H9 (cell line): Measurements from ENCODE around the gene IGSF22. TPM values are rescaled to one million over a fixed set of nuclear protein-coding genes. Genes with fewer than 3 reads are reported as not detected.

ENCODE experiments used
- DNase-seq: peaks from one replicate; pipeline ENCODE4 v3.0.0-alpha.2; 2017
- H2AFZ ChIP-seq: one replicate; pipeline ENCODE4 v1.6.1; 2013; ENCODE audit warnings: mild to moderate bottlenecking, low read length, control low read depth, moderate library complexity
- H2AK5ac ChIP-seq: 2 replicates; pipeline ENCODE4 v1.6.1; 2013; ENCODE audit warnings: low read length, control low read depth, mixed read lengths; ENCODE audit not compliant: insufficient read length
- H2BK120ac ChIP-seq: one replicate; pipeline ENCODE4 v1.6.1; 2013; ENCODE audit warnings: low read depth, mild to moderate bottlenecking, low read length, control low read depth, inconsistent platforms; ENCODE audit not compliant: poor library complexity, severe bottlenecking
- H2BK12ac ChIP-seq: 2 replicates; pipeline ENCODE4 v1.6.1; 2013; ENCODE audit warnings: low read length, control low read depth, mixed read lengths, low read depth; ENCODE audit not compliant: insufficient read length
- H2BK15ac ChIP-seq: 2 replicates; pipeline ENCODE4 v1.6.1; 2013; ENCODE audit warnings: low read depth, low read length, control low read depth
- H2BK20ac ChIP-seq: one replicate; pipeline ENCODE4 v1.6.1; 2013; ENCODE audit warnings: low read depth, mild to moderate bottlenecking, low read length, control low read depth, inconsistent platforms; ENCODE audit not compliant: poor library complexity, severe bottlenecking
- H2BK5ac ChIP-seq: 2 replicates; pipeline ENCODE4 v1.6.1; 2013; ENCODE audit warnings: low read length, control low read depth, mixed read lengths; ENCODE audit not compliant: insufficient read length
- H3K14ac ChIP-seq: 2 replicates; pipeline ENCODE4 v1.6.1; 2013; ENCODE audit warnings: low read length, control low read depth; ENCODE audit not compliant: insufficient read depth
- H3K18ac ChIP-seq: 2 replicates; pipeline ENCODE4 v1.6.1; 2013; ENCODE audit warnings: low read depth, mild to moderate bottlenecking, mixed read lengths, low read length, control low read depth; ENCODE audit not compliant: insufficient read length
- H3K23ac ChIP-seq: 2 replicates; pipeline ENCODE4 v1.6.1; 2013; ENCODE audit warnings: low read length, control low read depth, mixed read lengths, low read depth; ENCODE audit not compliant: insufficient read length
- H3K23me2 ChIP-seq: 2 replicates; pipeline ENCODE4 v1.6.1; 2013; ENCODE audit warnings: low read depth, mild to moderate bottlenecking, mixed read lengths, low read length, control low read depth; ENCODE audit not compliant: insufficient read length, poor library complexity, severe bottlenecking
- H3K27ac ChIP-seq: 2 replicates; pipeline ENCODE4 v1.5.1; 2013; ENCODE audit warnings: low read length, control low read depth, mixed read lengths, low read depth; ENCODE audit not compliant: insufficient read length
- H3K27me3 ChIP-seq: 2 replicates; pipeline ENCODE4 v1.6.1; 2013; ENCODE audit warnings: low read length, control low read depth, inconsistent platforms; ENCODE audit not compliant: insufficient read depth
- H3K4ac ChIP-seq: 2 replicates; pipeline ENCODE4 v1.6.1; 2013; ENCODE audit warnings: low read depth, mild to moderate bottlenecking, control low read depth, inconsistent platforms, low read length, moderate library complexity
- H3K4me1 ChIP-seq: 2 replicates; pipeline ENCODE4 v1.6.1; 2013; ENCODE audit warnings: low read length, control low read depth, inconsistent platforms; ENCODE audit not compliant: insufficient read depth
- H3K4me2 ChIP-seq: 2 replicates; pipeline ENCODE4 v1.6.1; 2013; ENCODE audit warnings: low read length, control low read depth, mixed read lengths; ENCODE audit not compliant: insufficient read length, insufficient read depth
- H3K56ac ChIP-seq: 2 replicates; pipeline ENCODE4 v1.6.1; 2013; ENCODE audit warnings: low read depth, mild to moderate bottlenecking, mixed read lengths, low read length, control low read depth; ENCODE audit not compliant: insufficient read length
- H3K79me1 ChIP-seq: 2 replicates; pipeline ENCODE4 v1.6.1; 2013; ENCODE audit warnings: low read depth, mild to moderate bottlenecking, moderate library complexity, low read length, control low read depth, inconsistent platforms; ENCODE audit not compliant: insufficient read depth, poor library complexity, severe bottlenecking
- H3K79me2 ChIP-seq: 2 replicates; pipeline ENCODE4 v1.6.1; 2013; ENCODE audit warnings: low read length, control low read depth, inconsistent platforms; ENCODE audit not compliant: insufficient read depth
- H3K9ac ChIP-seq: 2 replicates; pipeline ENCODE4 v1.6.1; 2013; ENCODE audit warnings: low read length, control low read depth, mixed read lengths; ENCODE audit not compliant: insufficient read length; ENCODE audit errors: extremely low read depth
- H3K9me3 ChIP-seq: one replicate; pipeline ENCODE4 v1.6.1; 2013; ENCODE audit warnings: low read depth, low read length, inconsistent platforms; ENCODE audit not compliant: control insufficient read depth
- H3T11ph ChIP-seq: one replicate; pipeline ENCODE4 v1.6.1; 2013; ENCODE audit warnings: mild to moderate bottlenecking, low read length, control low read depth, inconsistent platforms
- H4K20me1 ChIP-seq: one replicate; pipeline ENCODE4 v1.6.1; 2013; ENCODE audit not compliant: control insufficient read depth, insufficient read length, insufficient read depth
- H4K5ac ChIP-seq: 2 replicates; pipeline ENCODE4 v1.6.1; 2013; ENCODE audit warnings: low read depth, mild to moderate bottlenecking, mixed read lengths, low read length, control low read depth; ENCODE audit not compliant: insufficient read length
- H4K8ac ChIP-seq: replicated peaks from 2 replicates; pipeline ENCODE4 v1.6.1; 2013; ENCODE audit warnings: low read length, control low read depth, mixed read lengths, low read depth; ENCODE audit not compliant: insufficient read length
- H4K91ac ChIP-seq: 2 replicates; pipeline ENCODE4 v1.6.1; 2013; ENCODE audit warnings: low read depth, mild to moderate bottlenecking, moderate library complexity, mixed read lengths, low read length, control low read depth; ENCODE audit not compliant: insufficient read length
- H3K27ac Mint-ChIP-seq, 3 experiments: 2 replicates in 2 of 3; 3 replicates in 1 of 3; pipeline ENCODE4 v1.8.0; 2020 to 2021; ENCODE audit warnings: mixed read lengths in 3 of 3, mild to moderate bottlenecking in 1 of 3, moderate library complexity in 1 of 3
- H3K27me3 Mint-ChIP-seq: 2 replicates; pipeline ENCODE4 v1.8.0; 2021; ENCODE audit warnings: low read depth, mild to moderate bottlenecking, moderate library complexity, mixed read lengths
- H3K36me3 Mint-ChIP-seq, 3 experiments: 2 replicates in 2 of 3; 3 replicates in 1 of 3; pipeline ENCODE4 v1.8.0; 2020 to 2021; ENCODE audit warnings: low read depth in 3 of 3, mixed read lengths in 3 of 3; ENCODE audit not compliant: insufficient read depth in 1 of 3
- H3K4me1 Mint-ChIP-seq, 2 experiments: 2 replicates each; pipeline ENCODE4 v1.8.0; 2020; ENCODE audit warnings: mixed read lengths in 2 of 2
- H3K4me3 Mint-ChIP-seq, 2 experiments: 2 replicates in 1 of 2; 3 replicates in 1 of 2; pipeline ENCODE4 v1.8.0; 2020 to 2021; ENCODE audit warnings: mild to moderate bottlenecking in 2 of 2, mixed read lengths in 2 of 2, moderate library complexity in 1 of 2
- H3K9me3 Mint-ChIP-seq, 2 experiments: 2 replicates in 1 of 2; 3 replicates in 1 of 2; pipeline ENCODE4 v1.8.0; 2020; ENCODE audit warnings: mild to moderate bottlenecking in 2 of 2, mixed read lengths in 2 of 2, moderate library complexity in 1 of 2
- CTCF ChIP-seq: fragments of 200-600 bp; sonication (generic); conservative IDR thresholded peaks from 3 replicates; pipeline ENCODE4 v1.8.0; 2021; ENCODE audit warnings: antibody characterized with exemption, mild to moderate bottlenecking
- WGBS: extraction: QIAGEN DNeasy Blood & Tissue Kit; methylation state at CpG from one replicate; pipeline ENCODE4 v1.1.7; 2013; ENCODE audit warnings: missing lambda C conversion rate, low lambda C conversion rate, mixed read lengths; ENCODE audit not compliant: insufficient read length; ENCODE audit errors: extremely low coverage; 5-methylcytosine and 5-hydroxymethylcytosine counted together
- total RNA-seq: library from RNA; stranded (reverse); gene quantifications from 2 replicates; pipeline ENCODE4 v1.2.1, GENCODE V29; 2021

IGSF22 gene
- total RNA-seq, 1 experiment from 2014 or later = 0.35 TPM

DNA sequence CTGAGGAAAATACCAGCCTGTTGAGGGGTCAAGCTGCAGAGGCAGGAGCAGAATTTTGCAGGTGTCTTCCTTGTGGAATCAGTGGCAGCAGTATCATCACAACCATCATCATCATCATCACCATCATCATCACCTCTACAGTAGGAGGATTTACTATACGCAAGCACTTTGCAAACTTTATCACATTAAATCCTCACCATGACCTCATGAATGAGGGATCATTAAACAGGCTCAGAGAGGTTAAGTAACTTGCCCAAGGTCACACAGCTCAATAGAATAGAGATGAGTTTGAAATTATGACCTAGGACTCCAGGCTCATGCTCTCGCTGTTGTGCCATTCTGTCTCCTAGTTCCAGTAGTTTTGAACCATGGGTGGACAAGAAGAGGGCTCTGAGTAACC is 40.0 kb upstream of the IGSF22 start:
- peaks cover 9 to 12% of the 10 kb centered on the region in 2 experiments for H3K4me1 Mint-ChIP-seq
- H3K9me3 Mint-ChIP-seq = no peaks in the 10 kb centered on the region
- H3T11ph ChIP-seq = no peak overlapping the region
- no peak for DNase-seq
- H3K4me3 Mint-ChIP-seq = no peak overlapping the region
- H2BK12ac ChIP-seq = no peak overlapping the region
- no peak overlapping the region for H2AK5ac ChIP-seq
- H3K36me3 Mint-ChIP-seq = no peaks in the 10 kb centered on the region; a peak in 1 of 7 replicates
- H3K27ac Mint-ChIP-seq = no peak overlapping the region
- no peak overlapping the region for H2BK120ac ChIP-seq
- no peak overlapping the region for H3K18ac ChIP-seq
- H3K4me2 ChIP-seq = no peak overlapping the region
- no peak overlapping the region for H4K8ac ChIP-seq
- no peaks in the 10 kb centered on the region for H3K23me2 ChIP-seq
- H3K27ac ChIP-seq = no peak overlapping the region
- no peaks in the 10 kb centered on the region for H3K79me2 ChIP-seq
- no peak overlapping the region for H2BK20ac ChIP-seq
- H2BK15ac ChIP-seq = no peak overlapping the region
- H3K4ac ChIP-seq = no peak overlapping the region
- no peak for TF ChIP-seq CTCF
- H3K27me3 ChIP-seq = no peaks in the 10 kb centered on the region
- H4K5ac ChIP-seq = no peak overlapping the region
- no peak overlapping the region for H2BK5ac ChIP-seq
- no peaks in the 10 kb centered on the region for H3K9me3 ChIP-seq
- no CpG with 5 or more reads among the region's 2 CpGs for WGBS
- H4K20me1 ChIP-seq = no peaks in the 10 kb centered on the region
- H3K14ac ChIP-seq = no peak overlapping the region
- no peak overlapping the region for H3K9ac ChIP-seq
- peaks cover 8% of the 10 kb centered on the region for H3K27me3 Mint-ChIP-seq
- no peaks in the 10 kb centered on the region for H3K4me1 ChIP-seq
- no peaks in the 10 kb centered on the region for H3K79me1 ChIP-seq
- no peak overlapping the region for H4K91ac ChIP-seq
- H2AFZ ChIP-seq = no peak overlapping the region
- no peak overlapping the region for H3K56ac ChIP-seq
- no peak overlapping the region for H3K23ac ChIP-seq
